Kidney (tissue), 14 donors: Measurements from ENCODE around the gene CACNA1H. TPM values are rescaled to one million over a fixed set of nuclear protein-coding genes. Genes with fewer than 3 reads are reported as not detected.

Experiments used
- DNase-seq, 5 donors: peaks; one replicate each; pipeline ENCODE4 v3.0.0-alpha.2; 2013 to 2020
- FAIRE-seq: peaks from 2 replicates; lab custom pipeline; 2012; peaks lifted over from hg19 to GRCh38; lab: Jason Lieb, UNC
- H3K27ac ChIP-seq, 2 donors: one replicate each; pipeline ENCODE4 v1.7.0; 2013; ENCODE audit warnings: low read depth in 2 of 2, low read length in 2 of 2, inconsistent platforms in 1 of 2
- H3K27me3 ChIP-seq: one replicate; pipeline ENCODE4 v1.7.1; 2013; ENCODE audit warnings: low read length, inconsistent platforms; ENCODE audit not compliant: control insufficient read depth, insufficient read depth
- H3K36me3 ChIP-seq, 3 donors: one replicate each; pipeline versions ENCODE4 v1.7.0 to v1.7.1; 2013; ENCODE audit warnings: low read length in 3 of 3, control low read depth in 1 of 3, inconsistent platforms in 1 of 3; ENCODE audit not compliant: insufficient read depth in 3 of 3, control insufficient read depth in 2 of 3
- H3K4me1 ChIP-seq, 3 donors: one replicate each; pipeline versions ENCODE4 v1.7.0 to v1.7.1; 2013; ENCODE audit warnings: low read length in 3 of 3, inconsistent platforms in 1 of 3, low read depth in 1 of 3; ENCODE audit not compliant: control insufficient read depth in 2 of 3, insufficient read depth in 2 of 3
- H3K4me3 ChIP-seq, 3 donors: one replicate each; pipeline versions ENCODE4 v1.7.0 to v1.8.1; 2013; ENCODE audit warnings: low read length in 3 of 3, control low read depth in 1 of 3, inconsistent platforms in 1 of 3
- H3K9ac ChIP-seq, 3 donors: one replicate each; pipeline versions ENCODE4 v1.7.0 to v1.7.1; 2013; ENCODE audit warnings: low read length in 3 of 3, control low read depth in 1 of 3, inconsistent platforms in 1 of 3
- H3K9me3 ChIP-seq, 3 donors: one replicate each; pipeline versions ENCODE4 v1.7.0 to v1.7.1; 2013; ENCODE audit warnings: low read length in 3 of 3, control low read depth in 1 of 3, inconsistent platforms in 1 of 3; ENCODE audit not compliant: control insufficient read depth in 2 of 3, insufficient read depth in 1 of 3
- intact Hi-C: fragments of 100-400 bp; cut with DNase I; formaldehyde crosslinking; loops from one replicate; pipeline ENCODE4 v1.11.1; 2022
- polyA plus RNA-seq: library from polyadenylated mRNA; stranded (reverse); fragments of 350-450 nt; fragmentation: Illumina TruSeq; extraction: RNeasy Lipid Tissue Mini Kit (QIAGEN cat#74804); gene quantifications from one replicate; pipeline ENCODE4 v1.2.3, GENCODE V29; 2014; ENCODE audit warnings: low read depth, low replicate concordance; ENCODE audit not compliant: insufficient read depth
- total RNA-seq: library from RNA; stranded (reverse); fragmentation: NEBNext Ultra II Directional; extraction: Animal tissue kit (Norgen Biotek cat#: 25700); gene quantifications from one replicate; pipeline ENCODE4 v1.2.1, GENCODE V29; 2021
- TF ChIP-seq, protein P1 (sequence below): IDR thresholded peaks from 3 replicates; pipeline ENCODE4 v1.5.1; 2012; ENCODE audit warnings: mild to moderate bottlenecking, moderate library complexity, borderline replicate concordance; ENCODE audit not compliant: insufficient read depth; ENCODE audit errors: extremely low read depth
- donor health status: control.
- donor health status: control.
- donor health status: control.
- donor health status: control.
- donor health status: control.
- donor health status: DM: yes; HTN: yes; CAD: no.
- donor health status: Normal renal cell carcinoma (clear cell type).

Gene CACNA1H
- total and polyA plus RNA-seq, 2 donors from 2014 or later, result 6.4 to 20.6 TPM

DNA sequence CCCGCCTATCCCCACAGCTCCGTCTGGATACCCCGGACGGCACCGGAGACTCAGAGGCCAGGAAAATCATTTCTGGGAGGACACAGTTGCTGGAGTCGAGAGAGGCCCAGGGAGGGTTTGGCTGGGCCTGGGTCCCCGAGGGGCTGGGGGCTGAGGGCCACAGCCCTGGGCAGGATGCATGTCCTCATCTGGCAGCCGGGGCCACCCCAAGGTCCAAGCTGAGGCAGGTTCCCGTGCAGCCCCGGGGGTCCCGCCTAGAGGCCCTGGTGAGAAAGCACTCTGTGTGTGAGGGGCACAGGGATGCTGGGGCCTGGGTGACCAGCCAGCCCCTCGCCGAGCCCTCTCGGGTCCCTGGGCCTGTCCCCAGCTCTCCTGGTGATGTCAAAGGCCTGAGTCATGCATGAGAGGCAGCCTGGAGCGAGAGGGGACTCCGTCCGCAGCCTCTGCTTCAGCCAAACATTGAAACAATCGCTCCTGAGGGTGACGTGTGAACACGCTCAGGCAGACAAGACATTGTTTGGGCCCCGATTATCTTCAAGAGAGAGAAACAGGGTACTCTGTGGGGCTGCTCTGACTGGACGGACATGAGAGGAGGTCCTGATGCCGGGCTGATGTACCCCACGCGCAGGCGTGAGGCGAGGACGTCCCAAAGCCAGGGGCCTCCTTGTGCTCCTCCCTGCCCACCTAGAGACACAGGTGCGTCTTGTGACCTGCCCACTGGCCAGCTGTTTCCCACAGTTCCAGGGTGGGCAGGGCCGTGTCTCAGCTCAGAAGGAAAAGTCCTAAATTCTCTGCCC, 31.1 kb upstream of the CACNA1H start:
- Histone ChIP-seq H3K27ac (no peak overlapping the region), H3K9me3 (no peaks in the 10 kb centered on the region), H3K4me1 (no peaks in the 10 kb centered on the region), H3K36me3 (no peaks in the 10 kb centered on the region), H3K4me3 (no peak overlapping the region), H3K9ac (no peak overlapping the region), H3K27me3 (no peaks in the 10 kb centered on the region)
- DNase-seq (no peak), FAIRE-seq (no peak)
- intact Hi-C loops, result no loop called here
- TF ChIP-seq, protein P1, sequence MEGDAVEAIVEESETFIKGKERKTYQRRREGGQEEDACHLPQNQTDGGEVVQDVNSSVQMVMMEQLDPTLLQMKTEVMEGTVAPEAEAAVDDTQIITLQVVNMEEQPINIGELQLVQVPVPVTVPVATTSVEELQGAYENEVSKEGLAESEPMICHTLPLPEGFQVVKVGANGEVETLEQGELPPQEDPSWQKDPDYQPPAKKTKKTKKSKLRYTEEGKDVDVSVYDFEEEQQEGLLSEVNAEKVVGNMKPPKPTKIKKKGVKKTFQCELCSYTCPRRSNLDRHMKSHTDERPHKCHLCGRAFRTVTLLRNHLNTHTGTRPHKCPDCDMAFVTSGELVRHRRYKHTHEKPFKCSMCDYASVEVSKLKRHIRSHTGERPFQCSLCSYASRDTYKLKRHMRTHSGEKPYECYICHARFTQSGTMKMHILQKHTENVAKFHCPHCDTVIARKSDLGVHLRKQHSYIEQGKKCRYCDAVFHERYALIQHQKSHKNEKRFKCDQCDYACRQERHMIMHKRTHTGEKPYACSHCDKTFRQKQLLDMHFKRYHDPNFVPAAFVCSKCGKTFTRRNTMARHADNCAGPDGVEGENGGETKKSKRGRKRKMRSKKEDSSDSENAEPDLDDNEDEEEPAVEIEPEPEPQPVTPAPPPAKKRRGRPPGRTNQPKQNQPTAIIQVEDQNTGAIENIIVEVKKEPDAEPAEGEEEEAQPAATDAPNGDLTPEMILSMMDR, result no peak

DNA sequence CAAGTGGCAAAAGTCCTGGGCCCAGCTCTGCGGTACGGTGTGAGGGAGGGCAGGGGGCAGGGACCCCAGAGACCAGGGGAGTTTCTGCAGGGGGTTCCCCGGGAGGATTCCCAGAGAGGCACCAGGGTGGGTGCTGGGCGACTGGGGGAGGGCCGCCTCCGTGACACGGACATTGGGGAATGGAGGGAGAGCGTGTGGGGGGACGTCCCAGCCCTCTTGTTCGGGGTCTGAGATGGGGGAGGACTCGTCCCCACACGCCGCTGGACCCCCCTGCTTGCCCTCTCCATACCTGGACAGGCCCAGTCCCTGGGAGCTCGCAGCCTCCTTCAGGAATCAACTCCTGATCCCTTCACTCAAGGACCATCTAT, 30.5 kb upstream of the CACNA1H start:
- DNase-seq, result no peak
- FAIRE-seq, result no peak
- Histone ChIP-seq H3K36me3 (no peaks in the 10 kb centered on the region), H3K27ac (no peak overlapping the region), H3K27me3 (no peaks in the 10 kb centered on the region), H3K9ac (no peak overlapping the region), H3K9me3 (no peaks in the 10 kb centered on the region), H3K4me1 (no peaks in the 10 kb centered on the region), H3K4me3 (no peak overlapping the region)
- TF ChIP-seq, protein P1, result no peak
- intact Hi-C loops, result no loop called here

DNA sequence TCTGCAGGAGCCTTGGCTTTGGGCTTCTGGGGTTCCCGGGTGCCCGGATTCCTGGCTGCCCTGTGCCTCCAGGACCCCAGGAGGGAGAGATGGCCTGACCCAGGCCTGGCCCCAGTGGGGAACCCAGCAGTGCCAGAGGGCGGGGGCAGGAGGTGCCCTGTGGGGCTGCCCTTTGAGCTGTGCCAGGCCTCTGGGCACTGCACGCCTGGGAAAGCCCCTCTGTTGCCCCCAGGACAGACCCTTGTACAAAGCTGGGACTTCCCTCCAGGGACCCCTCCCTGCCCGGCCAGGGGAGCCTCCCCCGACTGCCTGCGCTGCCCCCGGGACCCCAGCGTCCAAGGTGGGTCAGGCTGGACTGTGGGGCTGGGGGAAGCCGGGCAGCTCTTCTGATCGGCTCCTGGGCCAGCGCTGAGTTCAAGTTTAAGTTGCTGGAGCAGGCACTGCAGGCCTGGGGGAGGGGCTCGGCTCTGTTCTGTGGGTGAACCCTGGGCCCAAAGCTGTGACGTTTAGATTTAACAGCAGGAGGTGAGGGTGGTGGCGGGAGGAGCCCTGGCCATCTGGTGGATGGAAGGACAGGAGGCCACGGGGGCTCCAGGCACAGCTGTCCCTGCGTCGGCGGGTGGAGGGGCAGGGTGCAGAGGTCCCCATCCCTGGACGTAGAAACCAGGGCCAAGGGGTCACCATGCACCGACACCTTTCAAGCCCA, 29.2 kb upstream of the CACNA1H start:
- H3K4me3 ChIP-seq, result no peak overlapping the region
- no peaks in the 10 kb centered on the region for H3K27me3 ChIP-seq
- no peaks in the 10 kb centered on the region for H3K9me3 ChIP-seq
- DNase-seq (no peak), FAIRE-seq (no peak)
- no peaks in the 10 kb centered on the region for H3K36me3 ChIP-seq
- TF ChIP-seq, protein P1, result no peak
- H3K4me1 ChIP-seq, result no peaks in the 10 kb centered on the region
- intact Hi-C loops, result no loop called here
- H3K27ac ChIP-seq, result no peak overlapping the region
- H3K9ac ChIP-seq, result no peak overlapping the region
